ENCODE results near the gene FOXK1. TPM values are rescaled to one million over a fixed set of nuclear protein-coding genes. Genes with fewer than 3 reads are reported as not detected.
"Not testable (repeated sequence)": the region's sequence is repeated elsewhere in the genome, so short reads cannot be mapped to it uniquely, and the experiment has no call there.

FOXK1 gene
- total RNA-seq, 5 donors from 2014 or later (not counting 1 experiment from before 2014, with no cell fraction given), result 63.9 to 79.7 (median 74.2) TPM

GRCh38 chr7:4799508-4800268 is 117.6 kb downstream of the FOXK1 start:
- ATAC-seq (replicated peaks in 1 of 4) (no peak), DNase-seq (no peak)
- Mint-ChIP-seq H3K9me3 (no peaks in the 10 kb centered on the region), H3K4me3 (no peak overlapping the region), H3K27me3 (no peaks in the 10 kb centered on the region), H3K36me3 (no peaks in the 10 kb centered on the region), H3K4me1 (no peaks in the 10 kb centered on the region), H3K27ac (no peak overlapping the region)
- POLR2A ChIA-PET, result interaction anchor here in 1 of 2 donors (0.6 kb wide), 1 partner anchor 558 kb away, joined by 8 read pairs; no protein-coding TSS in a partner anchor
- no peaks in the 10 kb centered on the region for H3K4me1 ChIP-seq (ENCODE audit: control insufficient read depth in 1 of 2, extremely low read depth in 1 of 2, insufficient read depth in 2 of 2, low read length in 2 of 2)
- H3K27ac ChIP-seq (ENCODE audit: low read length), result no peak overlapping the region
- WGBS (ENCODE audit: insufficient coverage), result 87% methylated on average over 34 of the region's 39 CpGs
- H3K4me3 ChIP-seq (ENCODE audit: control insufficient read depth in 1 of 2, extremely low read depth in 1 of 2, low read length in 1 of 2), result no peak overlapping the region
- CTCF ChIA-PET, result interaction anchor here in 1 of 2 donors (0.6 to 1.0 kb wide), 5 partner anchors 34 to 322 kb away, joined by 3 to 6 read pairs (median 4); no protein-coding TSS in a partner anchor
- no peaks in the 10 kb centered on the region for H3K36me3 ChIP-seq (ENCODE audit: control insufficient read depth in 2 of 2, extremely low read depth in 1 of 2, insufficient read depth in 1 of 2, low read length in 1 of 2)
- H3K9me3 ChIP-seq, result no peaks in the 10 kb centered on the region
- peaks cover 0 to 4% of the 10 kb centered on the region in 2 experiments for H3K27me3 ChIP-seq (replicated peaks in 1 of 2; ENCODE audit: control insufficient read depth in 2 of 2, extremely low read depth in 1 of 2, insufficient read depth in 2 of 2, low read length in 1 of 2)

GRCh38 chr7:4800487-4800886 is 118.4 kb downstream of the FOXK1 start:
- Histone ChIP-seq H3K4me3 (ENCODE audit: control insufficient read depth in 1 of 2, extremely low read depth in 1 of 2, low read length in 1 of 2) (no peak overlapping the region), H3K27me3 (replicated peaks in 1 of 2; ENCODE audit: control insufficient read depth in 2 of 2, extremely low read depth in 1 of 2, insufficient read depth in 2 of 2, low read length in 1 of 2) (peaks cover 0 to 4% of the 10 kb centered on the region in 2 experiments), H3K27ac (ENCODE audit: low read length) (no peak overlapping the region), H3K36me3 (ENCODE audit: control insufficient read depth in 2 of 2, extremely low read depth in 1 of 2, insufficient read depth in 1 of 2, low read length in 1 of 2) (no peaks in the 10 kb centered on the region), H3K9me3 (no peaks in the 10 kb centered on the region), H3K4me1 (ENCODE audit: control insufficient read depth in 1 of 2, extremely low read depth in 1 of 2, insufficient read depth in 2 of 2, low read length in 2 of 2) (no peaks in the 10 kb centered on the region)
- no peak for ATAC-seq (replicated peaks in 1 of 4)
- DNase-seq, result no peak
- H3K27ac Mint-ChIP-seq, result no peak overlapping the region
- H3K4me1 Mint-ChIP-seq, result no peaks in the 10 kb centered on the region
- H3K27me3 Mint-ChIP-seq, result no peaks in the 10 kb centered on the region
- 84% methylated on average over 9 of the region's 10 CpGs for WGBS (ENCODE audit: insufficient coverage)
- POLR2A ChIA-PET, result no interaction called here
- CTCF ChIA-PET, result interaction anchor here in 1 of 2 donors (0.6 to 0.7 kb wide), 3 partner anchors 34 to 321 kb away, joined by 3 to 5 read pairs (median 4); no protein-coding TSS in a partner anchor
- no peaks in the 10 kb centered on the region for H3K9me3 Mint-ChIP-seq
- H3K36me3 Mint-ChIP-seq, result no peaks in the 10 kb centered on the region
- H3K4me3 Mint-ChIP-seq, result no peak overlapping the region

DNA sequence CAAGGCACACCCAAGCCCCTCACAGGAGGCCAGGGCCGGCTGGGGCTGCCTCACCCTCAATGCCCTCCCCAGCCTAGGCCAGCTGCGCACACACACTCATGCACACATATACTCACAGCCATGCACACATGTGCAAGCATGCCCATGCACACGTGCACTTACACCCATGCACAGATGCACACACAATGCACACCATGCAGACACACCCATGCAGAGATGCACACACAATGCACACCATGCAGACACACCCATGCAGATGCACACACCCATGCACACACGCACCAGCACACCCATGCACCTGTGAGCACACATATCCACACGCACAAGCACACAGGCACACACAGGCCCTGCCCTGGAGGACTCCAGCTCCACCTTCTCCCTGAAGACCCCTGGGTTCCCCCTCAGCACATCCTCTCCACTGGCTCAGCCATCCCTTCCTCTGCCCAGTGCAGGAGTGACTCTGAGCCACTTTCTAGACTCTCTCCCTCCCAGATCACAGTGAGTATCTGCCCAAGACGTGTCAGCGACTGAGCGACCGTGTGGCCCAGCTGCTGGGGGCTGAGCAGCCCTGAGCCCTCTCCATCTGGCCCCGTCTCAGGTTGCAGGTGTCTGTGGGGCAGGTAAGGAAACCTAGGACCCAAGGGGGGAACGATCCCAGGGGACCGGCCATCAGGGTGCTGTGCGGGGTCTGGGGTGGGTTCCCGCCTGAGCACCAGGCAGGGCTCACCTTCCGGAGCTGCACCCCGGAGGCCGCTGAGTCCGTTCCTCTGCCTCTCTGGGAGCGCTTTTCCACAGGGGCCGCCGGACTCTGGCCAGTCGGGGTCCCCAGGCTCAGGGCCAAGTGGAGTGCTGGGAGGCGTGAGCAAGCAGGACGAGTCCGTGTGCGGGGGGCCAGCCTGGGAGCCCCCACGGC is 119.1 kb downstream of the FOXK1 start:
- no peaks in the 10 kb centered on the region for H3K4me1 Mint-ChIP-seq
- H3K27me3 Mint-ChIP-seq, result no peaks in the 10 kb centered on the region
- POLR2A ChIA-PET, result no interaction called here
- Histone ChIP-seq H3K9me3 (no peaks in the 10 kb centered on the region), H3K4me3 (ENCODE audit: control insufficient read depth in 1 of 2, extremely low read depth in 1 of 2, low read length in 1 of 2) (no peak overlapping the region), H3K4me1 (ENCODE audit: control insufficient read depth in 1 of 2, extremely low read depth in 1 of 2, insufficient read depth in 2 of 2, low read length in 2 of 2) (no peaks in the 10 kb centered on the region), H3K27ac (ENCODE audit: low read length) (no peak overlapping the region), H3K36me3 (ENCODE audit: control insufficient read depth in 2 of 2, extremely low read depth in 1 of 2, insufficient read depth in 1 of 2, low read length in 1 of 2) (no peaks in the 10 kb centered on the region), H3K27me3 (replicated peaks in 1 of 2; ENCODE audit: control insufficient read depth in 2 of 2, extremely low read depth in 1 of 2, insufficient read depth in 2 of 2, low read length in 1 of 2) (peaks cover 0 to 4% of the 10 kb centered on the region in 2 experiments)
- H3K36me3 Mint-ChIP-seq, result no peaks in the 10 kb centered on the region
- H3K27ac Mint-ChIP-seq, result no peak overlapping the region
- no peak for ATAC-seq (replicated peaks in 1 of 4)
- H3K9me3 Mint-ChIP-seq, result no peaks in the 10 kb centered on the region
- CTCF ChIA-PET, result no interaction called here
- no peak overlapping the region for H3K4me3 Mint-ChIP-seq
- no peak for DNase-seq
- WGBS (ENCODE audit: insufficient coverage), result 85% methylated on average over 22 of the region's 27 CpGs

GRCh38 chr7:4801839-4802231 is 119.7 kb downstream of the FOXK1 start:
- Histone ChIP-seq H3K4me3 (ENCODE audit: control insufficient read depth in 1 of 2, extremely low read depth in 1 of 2, low read length in 1 of 2) (no peak overlapping the region), H3K9me3 (no peaks in the 10 kb centered on the region), H3K27me3 (replicated peaks in 1 of 2; ENCODE audit: control insufficient read depth in 2 of 2, extremely low read depth in 1 of 2, insufficient read depth in 2 of 2, low read length in 1 of 2) (peaks cover 0 to 6% of the 10 kb centered on the region in 2 experiments), H3K27ac (ENCODE audit: low read length) (no peak overlapping the region), H3K4me1 (ENCODE audit: control insufficient read depth in 1 of 2, extremely low read depth in 1 of 2, insufficient read depth in 2 of 2, low read length in 2 of 2) (no peaks in the 10 kb centered on the region), H3K36me3 (ENCODE audit: control insufficient read depth in 2 of 2, extremely low read depth in 1 of 2, insufficient read depth in 1 of 2, low read length in 1 of 2) (no peaks in the 10 kb centered on the region)
- Mint-ChIP-seq H3K36me3 (no peaks in the 10 kb centered on the region), H3K27me3 (peaks cover 0 to under 1% of the 10 kb centered on the region in 2 donors), H3K27ac (no peak overlapping the region), H3K4me3 (no peak overlapping the region), H3K4me1 (no peaks in the 10 kb centered on the region), H3K9me3 (no peaks in the 10 kb centered on the region)
- POLR2A ChIA-PET, result no interaction called here
- ATAC-seq (replicated peaks in 1 of 4) (no peak), DNase-seq (no peak)
- 93% methylated on average over 12 of the region's 18 CpGs for WGBS (ENCODE audit: insufficient coverage)
- CTCF ChIA-PET, result no interaction called here

GRCh38 chr7:4802577-4802976 is 120.5 kb downstream of the FOXK1 start:
- H3K4me3 Mint-ChIP-seq; H3K4me1 ChIP-seq (ENCODE audit: control insufficient read depth in 1 of 2, extremely low read depth in 1 of 2, insufficient read depth in 2 of 2, low read length in 2 of 2); POLR2A ChIA-PET; H3K27me3 ChIP-seq (replicated peaks in 1 of 2; ENCODE audit: control insufficient read depth in 2 of 2, extremely low read depth in 1 of 2, insufficient read depth in 2 of 2, low read length in 1 of 2); H3K27ac Mint-ChIP-seq; CTCF ChIA-PET; H3K27me3 Mint-ChIP-seq; DNase-seq; H3K4me1 Mint-ChIP-seq; H3K9me3 Mint-ChIP-seq; H3K36me3 Mint-ChIP-seq; H3K9me3 ChIP-seq; H3K27ac ChIP-seq (ENCODE audit: low read length); ATAC-seq (replicated peaks in 1 of 4); H3K4me3 ChIP-seq (ENCODE audit: control insufficient read depth in 1 of 2, extremely low read depth in 1 of 2, low read length in 1 of 2); H3K36me3 ChIP-seq (ENCODE audit: control insufficient read depth in 2 of 2, extremely low read depth in 1 of 2, insufficient read depth in 1 of 2, low read length in 1 of 2): not testable (repeated sequence)
- 92% methylated on average over 15 of the region's 23 CpGs for WGBS (ENCODE audit: insufficient coverage)

DNA sequence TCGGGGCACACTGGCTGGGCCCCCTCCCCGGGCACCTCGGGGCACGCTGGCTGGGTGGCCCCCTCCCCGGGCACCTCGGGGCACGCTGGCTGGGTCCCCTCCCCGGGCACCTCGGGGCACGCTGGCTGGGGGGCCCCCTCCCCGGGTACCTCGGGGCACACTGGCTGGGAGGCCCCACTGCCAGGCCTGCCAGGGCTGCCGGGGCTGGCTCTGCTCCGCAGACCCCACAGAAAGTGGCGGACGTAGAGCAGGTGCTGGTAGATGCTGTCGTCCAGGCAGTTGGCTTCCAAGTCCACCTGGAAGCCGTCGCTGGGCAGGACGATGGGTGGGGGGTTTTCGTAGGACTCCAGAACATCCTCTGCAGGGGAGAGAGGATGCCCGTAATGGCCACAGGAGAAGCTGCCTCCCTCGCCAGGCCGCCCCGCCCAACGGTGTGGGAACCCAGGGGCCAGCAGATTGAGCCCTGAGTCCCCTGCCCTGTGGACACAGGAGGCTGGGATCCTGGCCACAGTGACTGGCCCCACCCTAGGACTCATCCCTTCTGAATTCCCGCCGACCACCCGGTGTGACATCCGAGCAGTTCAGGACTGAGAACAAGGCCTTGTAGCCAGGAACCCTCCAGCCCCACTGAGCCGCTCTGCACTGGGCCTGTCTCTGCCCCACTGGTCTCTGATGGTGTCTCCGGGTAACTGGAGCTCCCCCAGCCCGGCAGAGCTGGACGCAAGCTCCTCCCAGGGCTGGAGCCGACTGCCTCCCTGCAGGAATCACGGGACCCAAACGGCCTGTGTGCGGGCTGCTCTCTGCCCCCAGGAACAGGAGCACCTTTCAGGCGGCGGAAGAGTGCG is 121.5 kb downstream of the FOXK1 start:
- Mint-ChIP-seq H3K27me3 (peaks cover 0 to 10% of the 10 kb centered on the region in 2 donors), H3K9me3 (no peaks in the 10 kb centered on the region), H3K4me1 (no peaks in the 10 kb centered on the region), H3K4me3 (no peak overlapping the region), H3K36me3 (no peaks in the 10 kb centered on the region), H3K27ac (no peak overlapping the region)
- ChIA-PET CTCF (interaction anchor here in 1 of 2 donors (0.6 kb wide), 1 partner anchor 115 kb away, joined by 3 read pairs; no protein-coding TSS in a partner anchor), POLR2A (no interaction called here)
- 93% methylated on average over 32 of the region's 41 CpGs for WGBS (ENCODE audit: insufficient coverage)
- DNase-seq (no peak), ATAC-seq (replicated peaks in 1 of 4) (no peak)
- peaks cover 0 to 2% of the 10 kb centered on the region in 2 experiments for H3K4me1 ChIP-seq (ENCODE audit: control insufficient read depth in 1 of 2, extremely low read depth in 1 of 2, insufficient read depth in 2 of 2, low read length in 2 of 2)
- no peaks in the 10 kb centered on the region for H3K9me3 ChIP-seq
- no peak overlapping the region for H3K4me3 ChIP-seq (ENCODE audit: control insufficient read depth in 1 of 2, extremely low read depth in 1 of 2, low read length in 1 of 2)
- H3K27ac ChIP-seq (ENCODE audit: low read length), result no peak overlapping the region
- H3K36me3 ChIP-seq (ENCODE audit: control insufficient read depth in 2 of 2, extremely low read depth in 1 of 2, insufficient read depth in 1 of 2, low read length in 1 of 2), result no peaks in the 10 kb centered on the region
- H3K27me3 ChIP-seq (replicated peaks in 1 of 2; ENCODE audit: control insufficient read depth in 2 of 2, extremely low read depth in 1 of 2, insufficient read depth in 2 of 2, low read length in 1 of 2), result peaks cover 0 to 7% of the 10 kb centered on the region in 2 experiments

Measured in T-cell (primary cell).